Measurements from ENCODE around the gene ANKRD13B.

GRCh38 chr17:29577385-29578211 lies 15.3 kb upstream of the ANKRD13B start:
- TF ChIP-seq CTCF (IDR thresholded peaks at IDR 0.05) (no peak), POLR2A (IDR thresholded peaks at IDR 0.05) (no peak)
